Thoracic aorta (tissue), 2 donors: Measurements from ENCODE around the gene CTCF. TPM values are rescaled to one million over a fixed set of nuclear protein-coding genes. Genes with fewer than 3 reads are reported as not detected.

ENCODE experiments used
- ATAC-seq: fragments of 150-250 bp; one replicate; pipeline ENCODE4 v1.8.0; 2017; ENCODE audit warnings: low read depth; ENCODE audit not compliant: insufficient number of reproducible peaks, low FRiP score
- DNase-seq: peaks from one replicate; pipeline ENCODE4 v3.0.0-alpha.2; 2020; ENCODE audit warnings: low spot score
- H3K27ac ChIP-seq, 2 donors: fragments of 200-600 bp; sonication (generic); 1 replicate in 1 of 2; 2 replicates in 1 of 2; pipeline ENCODE4 v1.5.1; 2016; ENCODE audit warnings: mild to moderate bottlenecking in 2 of 2, moderate library complexity in 2 of 2
- H3K27me3 ChIP-seq: fragments of 200-600 bp; sonication (generic); replicated peaks from 2 replicates; pipeline ENCODE4 v1.6.0; 2016; ENCODE audit warnings: mild to moderate bottlenecking; ENCODE audit not compliant: insufficient read depth
- H3K36me3 ChIP-seq: fragments of 200-600 bp; sonication (generic); one replicate; pipeline ENCODE4 v1.5.1; 2016
- H3K4me1 ChIP-seq, 2 donors: fragments of 200-600 bp; sonication (generic); 1 replicate in 1 of 2; 2 replicates in 1 of 2; pipeline versions ENCODE4 v1.5.1 to v1.6.0; 2016; ENCODE audit warnings: low read depth in 2 of 2, mild to moderate bottlenecking in 1 of 2; ENCODE audit not compliant: control insufficient read depth in 1 of 2
- H3K4me3 ChIP-seq: fragments of 200-600 bp; sonication (generic); 2 replicates; pipeline ENCODE4 v1.5.1; 2016; ENCODE audit warnings: mild to moderate bottlenecking
- H3K9me3 ChIP-seq: fragments of 200-600 bp; sonication (generic); 2 replicates; pipeline ENCODE4 v1.5.1; 2016
- CTCF ChIP-seq: fragments of 200-600 bp; sonication (generic); IDR thresholded peaks from one replicate; pipeline ENCODE4 v1.5.1; 2019; ENCODE audit warnings: antibody characterized with exemption
- total RNA-seq, 2 donors: library from RNA; depleted of rRNA; stranded (reverse); fragments of >200 nt; gene quantifications; one replicate each; pipeline versions ENCODE4 v1.1.0 to v1.2.3, GENCODE V29; 2016

CTCF gene
- total RNA-seq, 2 donors from 2014 or later: 23.0 to 26.7 TPM

- no peak for ATAC-seq
- no peak overlapping the region for H3K27ac ChIP-seq
- no peaks in the 10 kb centered on the region for H3K27me3 ChIP-seq
- no peak for TF ChIP-seq CTCF
- no peak for DNase-seq
- H3K36me3 ChIP-seq: no peaks in the 10 kb centered on the region
- H3K4me1 ChIP-seq: peaks cover 0 to under 1% of the 10 kb centered on the region in 2 donors
- no peak overlapping the region for H3K4me3 ChIP-seq
- H3K9me3 ChIP-seq: no peaks in the 10 kb centered on the region
Observed at GRCh38 chr16:67555795-67556212, 6.5 kb upstream of the CTCF start.

GRCh38 chr16:67558859-67559258, 3.5 kb upstream of the CTCF start:
- Histone ChIP-seq H3K27me3 (no peaks in the 10 kb centered on the region), H3K9me3 (no peaks in the 10 kb centered on the region), H3K36me3 (no peaks in the 10 kb centered on the region), H3K4me1 (peaks cover 3 to 10% of the 10 kb centered on the region in 2 donors), H3K4me3 (no peak overlapping the region), H3K27ac (no peak overlapping the region)
- DNase-seq: no peak
- ATAC-seq: no peak
- no peak for TF ChIP-seq CTCF

- peak overlapping the region; percentile 89 to 99 for H3K27ac ChIP-seq
- TF ChIP-seq CTCF: no peak
- H3K27me3 ChIP-seq: no peaks in the 10 kb centered on the region
- no peak for DNase-seq
- no peak overlapping the region for H3K4me3 ChIP-seq
- peaks cover 15 to 22% of the 10 kb centered on the region in 2 donors for H3K4me1 ChIP-seq
- H3K9me3 ChIP-seq: no peaks in the 10 kb centered on the region
- ATAC-seq: no peak
- no peaks in the 10 kb centered on the region for H3K36me3 ChIP-seq
Observed at GRCh38 chr16:67560827-67561342, 1.4 kb upstream of the CTCF start.

GRCh38 chr16:67561501-67561823, 864 bp upstream of the CTCF start:
- no peak for DNase-seq

GRCh38 chr16:67561824-67562525, 351 bp upstream of the CTCF start:
- ATAC-seq (peak; percentile 74), DNase-seq (peak; percentile 87)
- Histone ChIP-seq H3K4me3 (peak overlapping the region; percentile 82), H3K27ac (peak overlapping the region; percentile 89 to 99), H3K27me3 (no peaks in the 10 kb centered on the region), H3K9me3 (no peaks in the 10 kb centered on the region), H3K36me3 (no peaks in the 10 kb centered on the region), H3K4me1 (peaks cover 15 to 22% of the 10 kb centered on the region in 2 donors)
- TF ChIP-seq CTCF: no peak

More at GRCh38 chr16:67561501-67561823, 864 bp upstream of the CTCF start:
- Histone ChIP-seq H3K27ac (peak overlapping the region; percentile 89 to 99), H3K4me1 (peaks cover 15 to 22% of the 10 kb centered on the region in 2 donors), H3K4me3 (peak overlapping the region; percentile 82), H3K27me3 (no peaks in the 10 kb centered on the region), H3K9me3 (no peaks in the 10 kb centered on the region), H3K36me3 (no peaks in the 10 kb centered on the region)
- TF ChIP-seq CTCF: no peak
- ATAC-seq: no peak
